K562 (cell line): ENCODE data around the gene GPR4. TPM values are rescaled to one million over a fixed set of nuclear protein-coding genes. Genes with fewer than 3 reads are reported as not detected.

Experiments used
- CBX5 ChIP-seq: IDR thresholded peaks from 2 replicates; pipeline ENCODE4 v1.6.1; 2014; ENCODE audit warnings: low read depth, borderline replicate concordance
- E2F1 ChIP-seq: sonication (generic); formaldehyde crosslinking; IDR thresholded peaks from 2 replicates; pipeline ENCODE4 v1.8.1; 2023; ENCODE audit warnings: mild to moderate bottlenecking, missing genetic modification reagents, moderate library complexity
- EHMT2 ChIP-seq: fragments of 450-650 bp; IDR thresholded peaks from 2 replicates; pipeline ENCODE4 v1.6.1; 2018; ENCODE audit warnings: antibody characterized with exemption
- FOXK1 ChIP-seq: sonication (generic); formaldehyde crosslinking; IDR thresholded peaks from 2 replicates; pipeline ENCODE4 v1.8.0; 2022; ENCODE audit warnings: missing genetic modification reagents, mild to moderate bottlenecking, borderline replicate concordance
- KDM2B ChIP-seq: fragments of 250-450 bp; sonication (Bioruptor Pico); IDR thresholded peaks from 2 replicates; pipeline ENCODE4 v1.8.0; 2021; ENCODE audit warnings: mild to moderate bottlenecking, moderate library complexity
- NR2C2 ChIP-seq, 2 experiments: fragments of 200-800 bp in 1 of 2; sonication (Bioruptor generic) in 1 of 2; sonication (generic) in 1 of 2; formaldehyde crosslinking in 1 of 2; IDR thresholded peaks; 2 replicates each; pipeline versions ENCODE4 v1.6.1 to v1.8.0; 2016 to 2022; ENCODE audit warnings: mild to moderate bottlenecking in 1 of 2, missing compliant biosample characterization in 1 of 2, missing genetic modification characterization in 1 of 2, missing genetic modification reagents in 1 of 2
- SPI1 ChIP-seq: IDR thresholded peaks from 2 replicates; pipeline ENCODE4 v1.6.1; 2011; ENCODE audit warnings: low read depth, low read length, control low read depth, borderline replicate concordance
- TAF7 ChIP-seq: fragments of 450-650 bp; IDR thresholded peaks from 2 replicates; pipeline ENCODE4 v1.6.1; 2016; ENCODE audit warnings: missing genetic modification characterization, missing compliant biosample characterization
- TFAP4 ChIP-seq: sonication (generic); formaldehyde crosslinking; IDR thresholded peaks from 2 replicates; pipeline ENCODE4 v1.8.0; 2022; ENCODE audit warnings: missing genetic modification reagents, mild to moderate bottlenecking, moderate library complexity, borderline replicate concordance
- TSC22D4 ChIP-seq: fragments of 450-650 bp; IDR thresholded peaks from 2 replicates; pipeline ENCODE4 v1.6.1; 2016; ENCODE audit warnings: missing genetic modification characterization, missing biosample characterization, control low read depth
- XRCC4 ChIP-seq: IDR thresholded peaks from one replicate; pipeline ENCODE4 v1.6.1; 2011; ENCODE audit not compliant: insufficient read depth, insufficient read length; ENCODE audit errors: extremely low read depth
- ZFP30 ChIP-seq: fragments of 250-450 bp; sonication (Bioruptor Pico); IDR thresholded peaks from 2 replicates; pipeline ENCODE4 v1.8.0; 2022; ENCODE audit warnings: moderate library complexity, mild to moderate bottlenecking, inconsistent platforms, borderline replicate concordance
- ZNF121 ChIP-seq: sonication (generic); formaldehyde crosslinking; conservative IDR thresholded peaks from 2 replicates; pipeline ENCODE4 v1.8.0; 2022; ENCODE audit warnings: missing genetic modification reagents
- polyA plus RNA-seq, 8 experiments: library from polyadenylated mRNA; depleted of rRNA in 4 of 8; stranded (reverse) in 5 of 8; unstranded in 3 of 8; fragments of >200 nt; fragmentation: Nextera tagmentation in 2 of 8; fragmentation: Illumina TruSeq in 1 of 8; extraction: Ambion mirVana in 2 of 8; extraction: Trizol in 1 of 8; gene quantifications; 2 replicates each; pipeline versions ENCODE4 v1.2.1 to v1.2.3, GENCODE V29; 2011 to 2014; ENCODE audit warnings: inconsistent platforms in 1 of 8, missing spikeins in 1 of 8
- total RNA-seq, 7 experiments: library from RNA; depleted of rRNA in 6 of 7; stranded (reverse); fragments of >200 nt in 6 of 7; fragmentation: Illumina TruSeq in 2 of 7; extraction: Trizol in 2 of 7; gene quantifications; 2 replicates each; pipeline versions ENCODE4 v1.2.1 to v1.2.3, GENCODE V29; 2011 to 2021; ENCODE audit warnings: low replicate concordance in 1 of 7
- TF ChIP-seq, protein P1 (sequence below): fragments of 250-450 bp; sonication (Bioruptor Pico); IDR thresholded peaks from 2 replicates; pipeline ENCODE4 v1.8.0; 2022; ENCODE audit warnings: inconsistent platforms
- TF ChIP-seq, protein P2 (sequence below): sonication (generic); formaldehyde crosslinking; IDR thresholded peaks from 2 replicates; pipeline ENCODE4 v1.8.0; 2023; ENCODE audit warnings: mild to moderate bottlenecking, missing genetic modification reagents
- TF ChIP-seq, protein P3 (sequence below): fragments of 450-650 bp; IDR thresholded peaks from 2 replicates; pipeline ENCODE4 v1.6.1; 2016; ENCODE audit warnings: low read depth, mild to moderate bottlenecking, moderate library complexity

Gene GPR4
- total and polyA plus RNA-seq, 9 of the 15 experiments (the other 6 are each of a cell fraction or from before 2014, with no cell fraction given), result 0.03 to 0.09 (median 0.04) TPM; not detected in 5

DNA sequence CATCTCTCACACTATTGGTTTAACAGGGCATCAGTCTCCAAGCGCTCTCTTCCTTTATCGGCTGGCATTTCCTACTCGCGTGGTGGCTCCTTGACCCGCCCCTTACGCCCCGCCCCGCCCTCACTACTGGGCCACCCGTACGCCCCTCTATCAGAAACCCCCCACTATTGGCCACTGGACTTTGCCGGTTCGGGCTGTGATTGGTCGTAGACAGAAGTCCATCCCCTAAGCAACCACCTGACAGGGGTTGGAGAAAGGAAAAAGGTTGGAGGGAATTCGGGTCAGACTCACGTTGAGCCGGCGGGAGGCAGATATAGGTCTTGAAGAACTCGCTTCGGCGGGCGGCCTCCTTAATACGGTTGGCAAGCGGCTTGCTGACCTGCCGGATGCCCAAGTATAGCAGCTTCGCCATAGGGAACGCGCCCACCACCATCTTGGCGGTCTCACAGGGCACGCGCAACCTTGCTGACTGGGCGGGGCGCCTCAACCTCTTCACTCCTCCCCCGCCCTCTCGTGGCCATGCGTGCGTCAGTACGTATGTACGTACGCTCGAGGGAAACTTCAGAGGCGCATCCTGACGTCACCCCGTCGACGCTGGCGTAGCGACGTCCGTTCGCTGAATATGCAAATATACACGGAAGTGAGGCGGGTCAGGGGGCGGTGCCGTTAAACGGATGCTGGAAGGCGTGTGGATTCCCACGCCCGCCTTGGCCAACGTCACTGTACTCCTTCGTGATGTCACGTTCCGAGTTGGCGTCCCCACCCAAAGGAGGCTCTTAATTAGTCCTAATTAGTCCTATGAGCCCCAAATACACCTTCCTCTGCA is 17.5 kb downstream of the GPR4 start, which contains the start of gene OPA3 (continued):
- TF ChIP-seq, protein P1, sequence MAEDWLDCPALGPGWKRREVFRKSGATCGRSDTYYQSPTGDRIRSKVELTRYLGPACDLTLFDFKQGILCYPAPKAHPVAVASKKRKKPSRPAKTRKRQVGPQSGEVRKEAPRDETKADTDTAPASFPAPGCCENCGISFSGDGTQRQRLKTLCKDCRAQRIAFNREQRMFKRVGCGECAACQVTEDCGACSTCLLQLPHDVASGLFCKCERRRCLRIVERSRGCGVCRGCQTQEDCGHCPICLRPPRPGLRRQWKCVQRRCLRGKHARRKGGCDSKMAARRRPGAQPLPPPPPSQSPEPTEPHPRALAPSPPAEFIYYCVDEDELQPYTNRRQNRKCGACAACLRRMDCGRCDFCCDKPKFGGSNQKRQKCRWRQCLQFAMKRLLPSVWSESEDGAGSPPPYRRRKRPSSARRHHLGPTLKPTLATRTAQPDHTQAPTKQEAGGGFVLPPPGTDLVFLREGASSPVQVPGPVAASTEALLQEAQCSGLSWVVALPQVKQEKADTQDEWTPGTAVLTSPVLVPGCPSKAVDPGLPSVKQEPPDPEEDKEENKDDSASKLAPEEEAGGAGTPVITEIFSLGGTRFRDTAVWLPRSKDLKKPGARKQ (CRISPR knock-in tag), result no peak
- no peak for TF ChIP-seq XRCC4
- TF ChIP-seq TFAP4 (CRISPR knock-in tag), result peak; percentile 88
- no peak for TF ChIP-seq ZFP30 (CRISPR knock-in tag)
- TF ChIP-seq NR2C2 (CRISPR knock-in tag; IDR thresholded peaks at IDR 0.05), result no peak
- TF ChIP-seq NR2C2 (tag; IDR thresholded peaks at IDR 0.05), result peak; percentile 91
- TF ChIP-seq CBX5, result no peak
- TF ChIP-seq TSC22D4 (tag), result no peak
- TF ChIP-seq SPI1, result no peak
- peak; percentile 83; the same call in 1 of the 2 replicates for TF ChIP-seq TAF7 (tag)
- TF ChIP-seq ZNF121 (CRISPR knock-in tag), result no peak
- no peak for TF ChIP-seq FOXK1
- no peak for TF ChIP-seq KDM2B (CRISPR knock-in tag)
- 0 out of 2 replicates have a peak, but pooled peaks have one; percentile 7 for TF ChIP-seq EHMT2
- TF ChIP-seq, protein P2, sequence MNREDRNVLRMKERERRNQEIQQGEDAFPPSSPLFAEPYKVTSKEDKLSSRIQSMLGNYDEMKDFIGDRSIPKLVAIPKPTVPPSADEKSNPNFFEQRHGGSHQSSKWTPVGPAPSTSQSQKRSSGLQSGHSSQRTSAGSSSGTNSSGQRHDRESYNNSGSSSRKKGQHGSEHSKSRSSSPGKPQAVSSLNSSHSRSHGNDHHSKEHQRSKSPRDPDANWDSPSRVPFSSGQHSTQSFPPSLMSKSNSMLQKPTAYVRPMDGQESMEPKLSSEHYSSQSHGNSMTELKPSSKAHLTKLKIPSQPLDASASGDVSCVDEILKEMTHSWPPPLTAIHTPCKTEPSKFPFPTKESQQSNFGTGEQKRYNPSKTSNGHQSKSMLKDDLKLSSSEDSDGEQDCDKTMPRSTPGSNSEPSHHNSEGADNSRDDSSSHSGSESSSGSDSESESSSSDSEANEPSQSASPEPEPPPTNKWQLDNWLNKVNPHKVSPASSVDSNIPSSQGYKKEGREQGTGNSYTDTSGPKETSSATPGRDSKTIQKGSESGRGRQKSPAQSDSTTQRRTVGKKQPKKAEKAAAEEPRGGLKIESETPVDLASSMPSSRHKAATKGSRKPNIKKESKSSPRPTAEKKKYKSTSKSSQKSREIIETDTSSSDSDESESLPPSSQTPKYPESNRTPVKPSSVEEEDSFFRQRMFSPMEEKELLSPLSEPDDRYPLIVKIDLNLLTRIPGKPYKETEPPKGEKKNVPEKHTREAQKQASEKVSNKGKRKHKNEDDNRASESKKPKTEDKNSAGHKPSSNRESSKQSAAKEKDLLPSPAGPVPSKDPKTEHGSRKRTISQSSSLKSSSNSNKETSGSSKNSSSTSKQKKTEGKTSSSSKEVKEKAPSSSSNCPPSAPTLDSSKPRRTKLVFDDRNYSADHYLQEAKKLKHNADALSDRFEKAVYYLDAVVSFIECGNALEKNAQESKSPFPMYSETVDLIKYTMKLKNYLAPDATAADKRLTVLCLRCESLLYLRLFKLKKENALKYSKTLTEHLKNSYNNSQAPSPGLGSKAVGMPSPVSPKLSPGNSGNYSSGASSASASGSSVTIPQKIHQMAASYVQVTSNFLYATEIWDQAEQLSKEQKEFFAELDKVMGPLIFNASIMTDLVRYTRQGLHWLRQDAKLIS (CRISPR knock-in tag), result 0 out of 2 replicates have a peak, but pooled peaks have one; percentile 59
- TF ChIP-seq, protein P3, sequence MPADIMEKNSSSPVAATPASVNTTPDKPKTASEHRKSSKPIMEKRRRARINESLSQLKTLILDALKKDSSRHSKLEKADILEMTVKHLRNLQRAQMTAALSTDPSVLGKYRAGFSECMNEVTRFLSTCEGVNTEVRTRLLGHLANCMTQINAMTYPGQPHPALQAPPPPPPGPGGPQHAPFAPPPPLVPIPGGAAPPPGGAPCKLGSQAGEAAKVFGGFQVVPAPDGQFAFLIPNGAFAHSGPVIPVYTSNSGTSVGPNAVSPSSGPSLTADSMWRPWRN, result peak; percentile 67
- TF ChIP-seq E2F1 (CRISPR knock-in tag), result 0 out of 2 replicates have a peak, but pooled peaks have one; percentile 28
